ENCODE data around the gene BAIAP3.
"Not testable (repeated sequence)": the region's sequence is repeated elsewhere in the genome, so short reads cannot be mapped to it uniquely, and the experiment has no call there.

The BAIAP3 gene

DNA sequence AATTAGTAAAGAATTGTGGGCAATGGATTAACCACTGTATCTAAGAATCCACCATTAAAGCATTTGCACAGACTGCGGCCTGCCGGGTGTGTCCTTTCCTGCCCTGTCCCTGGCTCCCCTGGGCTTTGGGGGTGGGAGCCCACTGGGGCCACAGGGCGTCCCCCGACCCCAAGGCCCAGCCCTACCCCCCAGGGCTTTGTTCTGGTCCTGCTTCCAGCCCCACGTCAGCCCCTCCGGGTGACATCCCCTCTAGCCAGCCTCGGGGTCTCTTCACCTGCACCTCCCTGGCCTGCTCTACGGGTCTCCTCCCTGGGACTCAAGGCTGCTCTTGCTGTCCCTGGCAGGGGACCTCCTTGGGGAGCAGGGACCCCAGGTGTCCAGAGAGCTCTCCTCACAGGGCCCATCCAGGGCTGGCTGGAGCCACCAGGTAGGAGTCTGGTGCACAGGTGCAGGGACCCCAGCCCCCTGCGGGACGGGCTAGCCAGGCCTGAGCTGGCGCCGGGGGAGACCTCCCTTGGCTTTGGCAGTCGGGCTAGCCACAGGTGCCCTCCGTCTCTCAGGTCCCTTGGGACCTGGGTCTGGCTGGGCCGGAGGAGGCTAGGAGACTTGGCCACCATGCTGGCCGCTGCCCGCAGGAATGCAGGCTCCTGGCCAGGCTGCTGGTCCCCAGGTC, 6.4 kb upstream of the BAIAP3 start:
- H3K4me2 ChIP-seq (ENCODE audit: low read length) = no peak overlapping the region
- no peak overlapping the region for H3K4ac ChIP-seq (ENCODE audit: low read depth, low read length)
- H3K79me2 ChIP-seq (ENCODE audit: control insufficient read depth, insufficient read depth, low read length) = no peaks in the 10 kb centered on the region
- no peak overlapping the region for H3K23ac ChIP-seq (ENCODE audit: low read length)
- H3K56ac ChIP-seq (ENCODE audit: low read length) = no peak overlapping the region
- H2BK5ac ChIP-seq (ENCODE audit: low read length) = no peak overlapping the region
- H4K8ac ChIP-seq (ENCODE audit: low read depth, low read length) = no peak overlapping the region
- DNase-seq = no peak
- H2BK120ac ChIP-seq (ENCODE audit: low read depth, low read length) = no peak overlapping the region
- WGBS (ENCODE audit: extremely low coverage, insufficient coverage, low lambda C conversion rate) = no CpG with 5 or more reads among the region's 17 CpGs
- H3K4me3 ChIP-seq (ENCODE audit: low read length) = no peak overlapping the region
- no peaks in the 10 kb centered on the region for H3K79me1 ChIP-seq (ENCODE audit: low read length)
- no peaks in the 10 kb centered on the region for H3K36me3 ChIP-seq (ENCODE audit: control insufficient read depth, insufficient read depth, low read length)
- H2BK15ac ChIP-seq (replicated peaks; ENCODE audit: low read depth) = no peak overlapping the region
- no peak overlapping the region for H3K18ac ChIP-seq (ENCODE audit: low read length)
- H3K27ac ChIP-seq (ENCODE audit: low read depth, low read length) = no peak overlapping the region
- H3K4me1 ChIP-seq (ENCODE audit: control insufficient read depth, low read depth, low read length) = peaks cover 2% of the 10 kb centered on the region
- H4K5ac ChIP-seq (ENCODE audit: low read length) = no peak overlapping the region
- no peak overlapping the region for H2AK5ac ChIP-seq (ENCODE audit: low read length)
- H3K9ac ChIP-seq (ENCODE audit: low read length) = no peak overlapping the region
- no peaks in the 10 kb centered on the region for H3K27me3 ChIP-seq (ENCODE audit: insufficient read depth, low read length, poor library complexity)

GRCh38 chr16:1327619-1327947, 5.9 kb upstream of the BAIAP3 start:
- no peak overlapping the region for H2BK15ac ChIP-seq (replicated peaks; ENCODE audit: low read depth)

DNA sequence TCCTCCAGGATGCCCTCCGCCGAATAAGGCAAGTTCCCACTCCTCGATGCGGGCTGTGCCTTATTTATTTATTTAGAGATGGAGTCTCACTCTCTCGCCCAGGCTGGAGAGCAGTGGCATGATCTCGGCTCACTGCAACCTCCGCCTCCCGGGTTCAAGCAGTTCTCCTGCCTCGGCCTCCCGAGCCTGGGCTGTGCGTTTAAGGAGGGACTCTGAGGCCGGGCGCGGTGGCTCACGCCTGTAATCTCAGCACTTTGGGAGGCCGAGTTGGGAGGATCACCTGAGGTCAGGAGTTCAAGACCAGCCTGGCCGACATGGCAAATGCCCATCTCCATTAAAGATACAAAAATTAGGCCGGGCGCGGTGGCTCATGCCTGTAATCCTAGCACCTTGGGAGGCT, 5.3 kb upstream of the BAIAP3 start:
- H3K9ac ChIP-seq (ENCODE audit: low read length); DNase-seq; H4K5ac ChIP-seq (ENCODE audit: low read length); H3K23ac ChIP-seq (ENCODE audit: low read length); H4K8ac ChIP-seq (ENCODE audit: low read depth, low read length); H3K27ac ChIP-seq (ENCODE audit: low read depth, low read length); H2BK120ac ChIP-seq (ENCODE audit: low read depth, low read length); H3K36me3 ChIP-seq (ENCODE audit: control insufficient read depth, insufficient read depth, low read length); H3K4me2 ChIP-seq (ENCODE audit: low read length); H3K79me1 ChIP-seq (ENCODE audit: low read length); H3K4me1 ChIP-seq (ENCODE audit: control insufficient read depth, low read depth, low read length); H2BK15ac ChIP-seq (replicated peaks; ENCODE audit: low read depth); H3K56ac ChIP-seq (ENCODE audit: low read length); H3K4ac ChIP-seq (ENCODE audit: low read depth, low read length); H3K27me3 ChIP-seq (ENCODE audit: insufficient read depth, low read length, poor library complexity); H3K4me3 ChIP-seq (ENCODE audit: low read length); H2BK5ac ChIP-seq (ENCODE audit: low read length); H3K79me2 ChIP-seq (ENCODE audit: control insufficient read depth, insufficient read depth, low read length); H2AK5ac ChIP-seq (ENCODE audit: low read length); H3K18ac ChIP-seq (ENCODE audit: low read length): not testable (repeated sequence)
- WGBS (ENCODE audit: extremely low coverage, insufficient coverage, low lambda C conversion rate) = no CpG with 5 or more reads among the region's 20 CpGs

More at GRCh38 chr16:1327619-1327947, 5.9 kb upstream of the BAIAP3 start:
- Histone ChIP-seq H4K5ac (ENCODE audit: low read length) (no peak overlapping the region), H3K36me3 (ENCODE audit: control insufficient read depth, insufficient read depth, low read length) (no peaks in the 10 kb centered on the region), H3K27ac (ENCODE audit: low read depth, low read length) (no peak overlapping the region), H2BK5ac (ENCODE audit: low read length) (no peak overlapping the region), H3K27me3 (ENCODE audit: insufficient read depth, low read length, poor library complexity) (no peaks in the 10 kb centered on the region), H3K9ac (ENCODE audit: low read length) (no peak overlapping the region), H3K18ac (ENCODE audit: low read length) (no peak overlapping the region), H3K23ac (ENCODE audit: low read length) (no peak overlapping the region), H3K56ac (ENCODE audit: low read length) (no peak overlapping the region), H2AK5ac (ENCODE audit: low read length) (no peak overlapping the region), H3K4ac (ENCODE audit: low read depth, low read length) (no peak overlapping the region), H3K79me1 (ENCODE audit: low read length) (no peaks in the 10 kb centered on the region), H2BK120ac (ENCODE audit: low read depth, low read length) (no peak overlapping the region), H4K8ac (ENCODE audit: low read depth, low read length) (no peak overlapping the region), H3K4me1 (ENCODE audit: control insufficient read depth, low read depth, low read length) (peaks cover 2% of the 10 kb centered on the region), H3K4me2 (ENCODE audit: low read length) (no peak overlapping the region), H3K79me2 (ENCODE audit: control insufficient read depth, insufficient read depth, low read length) (no peaks in the 10 kb centered on the region), H3K4me3 (ENCODE audit: low read length) (no peak overlapping the region)
- WGBS (ENCODE audit: extremely low coverage, insufficient coverage, low lambda C conversion rate) = no CpG with 5 or more reads among the region's 5 CpGs
- peak; percentile 50 for DNase-seq

DNA sequence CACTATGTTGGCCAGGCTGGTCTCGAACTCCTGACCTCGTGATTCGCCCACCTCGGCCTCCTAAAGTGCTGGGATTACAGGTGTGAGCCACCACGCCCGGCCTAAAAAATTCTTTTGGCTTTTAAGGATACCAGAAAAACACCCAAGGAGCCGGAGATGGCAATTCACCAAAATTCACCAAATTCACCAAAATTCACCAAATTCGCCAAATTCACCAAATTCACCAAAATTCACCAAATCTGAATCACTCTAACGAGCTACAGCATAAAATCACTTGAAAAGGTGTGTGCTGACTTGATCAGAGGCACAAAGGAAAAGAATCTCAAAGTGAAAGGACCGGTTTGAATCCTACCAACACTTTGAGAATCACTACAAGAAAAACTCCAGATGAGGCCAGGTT, 4.5 kb upstream of the BAIAP3 start:
- not testable (repeated sequence) for H3K56ac ChIP-seq (ENCODE audit: low read length); H3K4me2 ChIP-seq (ENCODE audit: low read length); H3K23ac ChIP-seq (ENCODE audit: low read length); H3K4me1 ChIP-seq (ENCODE audit: control insufficient read depth, low read depth, low read length); H2AK5ac ChIP-seq (ENCODE audit: low read length); H3K9ac ChIP-seq (ENCODE audit: low read length); H4K5ac ChIP-seq (ENCODE audit: low read length); H2BK15ac ChIP-seq (replicated peaks; ENCODE audit: low read depth); H3K4ac ChIP-seq (ENCODE audit: low read depth, low read length); H3K36me3 ChIP-seq (ENCODE audit: control insufficient read depth, insufficient read depth, low read length); H3K4me3 ChIP-seq (ENCODE audit: low read length); H3K27ac ChIP-seq (ENCODE audit: low read depth, low read length); H4K8ac ChIP-seq (ENCODE audit: low read depth, low read length); H3K79me2 ChIP-seq (ENCODE audit: control insufficient read depth, insufficient read depth, low read length); H2BK120ac ChIP-seq (ENCODE audit: low read depth, low read length); H2BK5ac ChIP-seq (ENCODE audit: low read length); H3K27me3 ChIP-seq (ENCODE audit: insufficient read depth, low read length, poor library complexity); DNase-seq; H3K18ac ChIP-seq (ENCODE audit: low read length); H3K79me1 ChIP-seq (ENCODE audit: low read length)
- 100% methylated on average over 2 of the region's 10 CpGs for WGBS (ENCODE audit: extremely low coverage, insufficient coverage, low lambda C conversion rate)

DNA sequence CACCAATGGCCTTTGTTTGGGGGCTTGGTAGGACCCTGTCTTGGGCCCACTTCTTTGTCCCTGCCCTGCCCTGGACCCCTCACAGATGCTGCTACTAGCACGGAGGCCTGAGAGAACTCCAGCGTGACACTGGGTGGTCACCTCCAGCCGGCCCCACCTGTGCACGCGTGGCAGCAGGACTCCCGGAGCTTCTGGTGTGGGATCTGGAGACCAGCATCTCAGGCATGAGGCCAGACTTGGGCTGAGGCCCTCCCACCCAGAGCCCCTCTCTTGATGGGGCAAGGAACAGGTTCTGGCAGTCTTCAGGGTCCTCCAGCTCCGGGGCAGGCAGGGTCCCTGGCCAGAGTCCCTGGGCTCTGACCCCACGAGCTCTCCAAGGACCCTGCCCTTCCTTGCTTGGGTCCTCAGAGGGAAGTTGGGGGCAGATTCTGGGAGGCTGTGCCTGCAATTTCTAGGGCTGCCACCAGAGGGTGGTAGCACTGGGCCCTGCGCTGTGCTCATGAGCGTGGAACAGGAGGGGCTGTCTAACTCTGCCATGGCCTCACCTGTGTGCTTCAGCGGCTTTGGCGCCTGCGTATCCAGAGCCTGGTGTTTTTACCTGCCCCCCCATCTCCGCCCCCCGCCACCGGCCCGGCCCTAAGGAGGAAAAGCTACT, 3.1 kb upstream of the BAIAP3 start:
- H3K36me3 ChIP-seq (ENCODE audit: control insufficient read depth, insufficient read depth, low read length) = no peaks in the 10 kb centered on the region
- H3K27ac ChIP-seq (ENCODE audit: low read depth, low read length) = no peak overlapping the region
- H3K4me3 ChIP-seq (ENCODE audit: low read length) = no peak overlapping the region
- H3K9ac ChIP-seq (ENCODE audit: low read length) = no peak overlapping the region
- H4K5ac ChIP-seq (ENCODE audit: low read length) = no peak overlapping the region
- peaks cover 10% of the 10 kb centered on the region for H3K27me3 ChIP-seq (ENCODE audit: insufficient read depth, low read length, poor library complexity)
- no peaks in the 10 kb centered on the region for H3K79me2 ChIP-seq (ENCODE audit: control insufficient read depth, insufficient read depth, low read length)
- H4K8ac ChIP-seq (ENCODE audit: low read depth, low read length) = no peak overlapping the region
- WGBS (ENCODE audit: extremely low coverage, insufficient coverage, low lambda C conversion rate) = no CpG with 5 or more reads among the region's 17 CpGs
- peak; percentile 72 for DNase-seq
- no peak overlapping the region for H2BK120ac ChIP-seq (ENCODE audit: low read depth, low read length)
- no peak overlapping the region for H3K4ac ChIP-seq (ENCODE audit: low read depth, low read length)
- H2AK5ac ChIP-seq (ENCODE audit: low read length) = no peak overlapping the region
- H3K4me2 ChIP-seq (ENCODE audit: low read length) = no peak overlapping the region
- no peak overlapping the region for H2BK15ac ChIP-seq (replicated peaks; ENCODE audit: low read depth)
- no peaks in the 10 kb centered on the region for H3K79me1 ChIP-seq (ENCODE audit: low read length)
- no peak overlapping the region for H2BK5ac ChIP-seq (ENCODE audit: low read length)
- H3K4me1 ChIP-seq (ENCODE audit: control insufficient read depth, low read depth, low read length) = peaks cover 2% of the 10 kb centered on the region
- H3K56ac ChIP-seq (ENCODE audit: low read length) = no peak overlapping the region
- no peak overlapping the region for H3K18ac ChIP-seq (ENCODE audit: low read length)
- no peak overlapping the region for H3K23ac ChIP-seq (ENCODE audit: low read length)

Data from mesendoderm (in vitro differentiated cells).